Type B pancreatic cell (in vitro differentiated cells): ENCODE measurements around the gene NPIPA3. TPM values are rescaled to one million over a fixed set of nuclear protein-coding genes. Genes with fewer than 3 reads are reported as not detected.
"Not testable (repeated sequence)": the region's sequence is repeated elsewhere in the genome, so short reads cannot be mapped to it uniquely, and the experiment has no call there.

Source experiments
- DNase-seq: peaks from one replicate; pipeline ENCODE4 v3.0.0; 2021; ENCODE audit warnings: mixed read lengths; ENCODE audit not compliant: unreplicated experiment; ENCODE audit errors: extremely low spot score
- H3K27ac Mint-ChIP-seq: 2 replicates; pipeline ENCODE4 v1.8.0; 2021; ENCODE audit warnings: mild to moderate bottlenecking, mixed read lengths
- H3K27me3 Mint-ChIP-seq: 2 replicates; pipeline ENCODE4 v1.8.0; 2021; ENCODE audit warnings: mixed read lengths
- H3K36me3 Mint-ChIP-seq: 2 replicates; pipeline ENCODE4 v1.8.0; 2021; ENCODE audit warnings: mixed read lengths
- H3K4me1 Mint-ChIP-seq: one replicate; pipeline ENCODE4 v1.8.0; 2021; ENCODE audit warnings: mixed read lengths; ENCODE audit not compliant: unreplicated experiment
- H3K4me3 Mint-ChIP-seq: 2 replicates; pipeline ENCODE4 v1.8.0; 2021; ENCODE audit warnings: mild to moderate bottlenecking, mixed read lengths
- H3K9me3 Mint-ChIP-seq: 2 replicates; pipeline ENCODE4 v1.8.0; 2021; ENCODE audit warnings: mixed read lengths
- CTCF ChIP-seq: fragments of 200-600 bp; sonication (generic); conservative IDR thresholded peaks from 2 replicates; pipeline ENCODE4 v1.5.0; 2021; ENCODE audit warnings: antibody characterized with exemption, mild to moderate bottlenecking
- long read RNA-seq: library from polyadenylated mRNA; unstranded; transcript quantifications from one replicate; pipeline ENCODE4 v2.0.0, GENCODE V29; 2020
- total RNA-seq: library from RNA; stranded (reverse); gene quantifications from 2 replicates; pipeline ENCODE4 v1.2.1, GENCODE V29; 2021; ENCODE audit warnings: low replicate concordance

The NPIPA3 gene
- total RNA-seq, result not detected in 2 replicates
- long read RNA-seq, result 0 reads

DNA sequence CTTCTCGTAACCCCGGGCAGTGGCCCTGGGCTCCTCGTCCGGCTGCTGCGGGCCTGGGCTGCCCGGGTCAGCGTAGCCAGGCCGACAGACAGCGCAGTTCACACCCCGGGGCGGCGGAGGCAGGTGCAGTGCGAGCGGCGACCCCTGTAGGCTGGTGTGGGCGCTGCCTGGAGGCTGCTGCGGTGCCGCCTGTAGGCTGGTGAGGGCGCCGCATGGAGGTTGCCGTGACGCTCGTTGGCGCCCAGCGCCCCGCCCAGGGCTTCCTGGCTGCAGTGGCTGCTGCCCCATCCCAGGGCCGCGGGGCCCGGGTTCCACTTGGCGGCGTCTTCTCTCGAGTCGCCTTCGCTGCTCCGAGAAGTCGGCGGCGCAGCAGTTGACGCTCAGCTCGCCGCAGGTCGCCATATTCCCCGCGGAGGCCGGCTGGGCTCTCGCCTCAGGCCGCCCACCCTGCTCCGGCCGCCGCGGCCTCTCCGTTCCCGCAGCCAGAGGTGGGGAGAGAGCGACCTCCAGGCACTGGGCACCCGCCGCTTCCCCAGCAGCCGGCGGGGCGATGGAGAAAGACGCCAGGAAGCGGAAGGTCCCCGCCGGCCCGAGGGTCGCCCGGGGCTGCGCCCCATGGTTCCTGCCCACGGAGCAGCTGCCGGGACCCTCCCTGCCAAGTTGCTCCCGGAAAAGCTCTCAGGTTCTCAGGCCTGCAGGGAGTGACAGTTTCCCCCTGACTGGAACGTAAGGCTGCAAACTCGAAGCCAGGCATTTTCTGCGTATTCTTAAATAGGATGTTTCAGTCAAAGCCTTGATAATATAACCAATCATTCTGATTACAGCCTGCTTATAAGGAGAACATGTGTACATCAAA, at the start of gene NPIPA3:
Gene NPIPA3 (plus strand): TSS at position 256 of the 856 bp plus-strand sequence. CDS start 5,533 bp downstream, outside the sequence.
- not testable (repeated sequence) for H3K36me3 Mint-ChIP-seq, H3K4me1 Mint-ChIP-seq, H3K27me3 Mint-ChIP-seq, H3K27ac Mint-ChIP-seq, H3K9me3 Mint-ChIP-seq, DNase-seq, H3K4me3 Mint-ChIP-seq

DNA sequence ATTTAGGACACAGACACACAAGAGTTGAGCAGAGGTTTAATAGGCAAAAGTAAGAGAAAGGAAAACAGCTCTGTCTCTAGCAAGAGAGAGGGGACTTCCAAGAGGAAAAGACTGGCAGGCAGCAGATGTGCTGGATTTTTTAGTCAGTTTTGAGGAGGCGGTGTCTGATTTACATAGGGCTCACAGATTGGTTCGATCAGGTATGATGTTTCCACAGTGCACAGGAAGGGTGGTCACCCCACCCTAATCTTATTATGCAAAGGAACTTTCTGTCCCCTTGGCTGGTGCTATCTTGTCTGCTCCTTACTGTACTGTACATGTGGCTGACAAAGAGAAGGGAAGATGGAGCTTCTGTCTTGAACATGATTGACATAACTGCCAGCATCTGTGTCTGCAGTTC, 45.1 kb upstream of the NPIPA3 start:
- Mint-ChIP-seq H3K27me3 (no peaks in the 10 kb centered on the region), H3K9me3 (no peaks in the 10 kb centered on the region), H3K27ac (no peak overlapping the region), H3K4me3 (no peak overlapping the region), H3K4me1 (no peaks in the 10 kb centered on the region), H3K36me3 (peaks cover 16% of the 10 kb centered on the region)
- TF ChIP-seq CTCF, result no peak
- DNase-seq, result no peak

- Mint-ChIP-seq H3K9me3 (no peaks in the 10 kb centered on the region), H3K4me1 (peaks cover 3% of the 10 kb centered on the region), H3K27me3 (no peaks in the 10 kb centered on the region), H3K4me3 (no peak overlapping the region), H3K36me3 (peaks cover 24% of the 10 kb centered on the region), H3K27ac (no peak overlapping the region)
- no peak for TF ChIP-seq CTCF
- no peak for DNase-seq
Measured at GRCh38 chr16:14667347-14668266, 35.6 kb upstream of the NPIPA3 start.

DNA sequence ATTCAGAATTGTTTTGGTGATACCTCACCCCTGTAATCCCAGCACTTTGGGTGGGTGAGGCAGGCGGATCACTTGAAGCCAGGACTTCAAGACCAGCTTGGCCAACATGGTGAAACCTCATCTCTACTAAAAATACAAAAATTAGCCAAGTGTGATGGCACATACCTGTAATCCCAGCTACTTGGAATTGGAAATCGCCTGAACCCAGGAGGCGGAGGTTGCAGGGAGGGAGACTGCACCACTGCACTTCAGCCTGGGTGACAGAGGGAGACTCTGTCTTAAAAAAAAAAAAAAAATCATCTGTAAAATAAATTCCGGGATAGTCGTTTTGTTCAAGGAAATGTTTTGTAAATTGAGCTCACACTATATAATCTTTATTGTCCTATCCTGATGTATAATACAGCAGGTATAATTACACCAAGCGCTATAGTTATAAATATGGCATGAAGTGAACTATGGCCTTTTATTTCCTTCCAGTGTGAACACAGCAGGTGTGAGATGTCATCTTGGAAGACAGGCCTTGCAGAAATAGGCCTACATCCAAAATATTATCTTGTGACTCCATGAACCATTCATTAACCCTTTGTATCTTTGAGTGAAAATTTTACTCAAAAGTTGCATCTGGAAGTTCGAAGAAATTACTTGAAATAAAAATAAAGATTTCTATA, 34.5 kb upstream of the NPIPA3 start:
- no peaks in the 10 kb centered on the region for H3K9me3 Mint-ChIP-seq
- DNase-seq, result no peak
- H3K27ac Mint-ChIP-seq, result no peak overlapping the region
- H3K27me3 Mint-ChIP-seq, result no peaks in the 10 kb centered on the region
- TF ChIP-seq CTCF, result no peak
- no peak overlapping the region for H3K4me3 Mint-ChIP-seq
- peaks cover 21% of the 10 kb centered on the region for H3K36me3 Mint-ChIP-seq
- peaks cover 4% of the 10 kb centered on the region for H3K4me1 Mint-ChIP-seq

- peaks cover 3% of the 10 kb centered on the region for H3K27me3 Mint-ChIP-seq
- peaks cover 18% of the 10 kb centered on the region for H3K36me3 Mint-ChIP-seq
- H3K9me3 Mint-ChIP-seq, result no peaks in the 10 kb centered on the region
- no peak overlapping the region for H3K4me3 Mint-ChIP-seq
- no peak for DNase-seq
- TF ChIP-seq CTCF, result no peak
- peaks cover 4% of the 10 kb centered on the region for H3K4me1 Mint-ChIP-seq
- no peak overlapping the region for H3K27ac Mint-ChIP-seq
Measured at GRCh38 chr16:14669776-14670175, 33.4 kb upstream of the NPIPA3 start.
